Fibroblast of lung (primary cell): ENCODE results near the gene CARD6.

Experiments used
- CTCF ChIP-seq, 2 donors: IDR thresholded peaks in 1 of 2; conservative IDR thresholded peaks in 1 of 2; 1 replicate in 1 of 2; 2 replicates in 1 of 2; pipeline ENCODE4 v1.5.1; 2011 to 2012; ENCODE audit warnings: low read length in 2 of 2, control low read depth in 1 of 2, inconsistent platforms in 1 of 2, low read depth in 1 of 2, mild to moderate bottlenecking in 1 of 2
- EZH2 ChIP-seq: IDR thresholded peaks from 2 replicates; pipeline ENCODE4 v1.5.1; 2012; ENCODE audit warnings: low read length, control low read depth, mild to moderate bottlenecking; ENCODE audit errors: missing control alignments

GRCh38 chr5:40847525-40847924, 6.4 kb downstream of the CARD6 start:
- no peak for TF ChIP-seq CTCF (conservative IDR thresholded peaks at IDR 0.05 in 1 of 2, IDR thresholded peaks at IDR 0.05 in 1 of 2; ENCODE audit: low read depth in 1 of 2, low read length in 2 of 2)
- no peak for TF ChIP-seq EZH2
